HG03520 (cell line): Measurements from ENCODE around the gene PTPRD.

Experiments
- ATAC-seq: cut with Tn5 transposase; IDR thresholded peaks from one replicate; pipeline ENCODE4 v1.9.1; 2021; ENCODE audit warnings: mild to moderate bottlenecking, moderate library complexity; ENCODE audit not compliant: unreplicated experiment

Gene PTPRD

DNA sequence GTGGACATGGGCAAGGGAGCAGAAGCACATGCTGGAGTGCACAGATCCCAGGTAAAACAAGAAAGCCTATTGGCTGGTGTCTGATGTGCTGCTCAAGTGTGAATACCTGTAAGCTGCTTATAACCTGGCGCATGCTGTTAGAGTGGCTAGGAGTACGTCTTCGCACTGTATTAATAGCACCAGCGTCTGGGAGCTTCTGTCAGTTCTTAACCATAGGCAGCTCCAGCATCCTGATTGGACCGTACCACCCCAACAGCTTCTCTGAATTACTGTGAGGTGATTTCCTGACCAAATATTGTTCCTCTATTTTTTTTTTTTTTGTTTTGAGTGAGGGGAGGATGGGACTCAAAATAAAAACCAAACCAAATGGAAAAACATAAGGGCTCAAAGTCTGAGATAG, 987.6 kb downstream of the PTPRD start:
- no peak for ATAC-seq

DNA sequence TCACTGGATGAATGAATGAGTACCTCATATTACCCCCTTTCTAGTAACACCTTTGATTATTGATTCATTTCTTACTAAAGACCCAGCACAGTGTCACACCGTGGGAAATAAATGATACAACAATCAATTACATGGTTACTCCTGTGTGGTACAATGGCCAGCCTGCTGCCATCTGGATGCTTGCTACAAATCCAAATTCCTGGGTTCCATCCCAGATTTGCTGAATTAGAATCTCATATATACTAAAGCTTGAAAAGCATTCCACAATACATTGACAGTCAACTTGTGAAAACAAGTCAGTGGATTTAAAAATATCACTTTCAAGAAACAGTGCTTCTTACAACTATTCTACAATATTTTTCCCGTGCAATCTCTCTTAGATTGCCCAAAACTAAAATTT, 989.3 kb downstream of the PTPRD start:
- no peak for ATAC-seq

DNA sequence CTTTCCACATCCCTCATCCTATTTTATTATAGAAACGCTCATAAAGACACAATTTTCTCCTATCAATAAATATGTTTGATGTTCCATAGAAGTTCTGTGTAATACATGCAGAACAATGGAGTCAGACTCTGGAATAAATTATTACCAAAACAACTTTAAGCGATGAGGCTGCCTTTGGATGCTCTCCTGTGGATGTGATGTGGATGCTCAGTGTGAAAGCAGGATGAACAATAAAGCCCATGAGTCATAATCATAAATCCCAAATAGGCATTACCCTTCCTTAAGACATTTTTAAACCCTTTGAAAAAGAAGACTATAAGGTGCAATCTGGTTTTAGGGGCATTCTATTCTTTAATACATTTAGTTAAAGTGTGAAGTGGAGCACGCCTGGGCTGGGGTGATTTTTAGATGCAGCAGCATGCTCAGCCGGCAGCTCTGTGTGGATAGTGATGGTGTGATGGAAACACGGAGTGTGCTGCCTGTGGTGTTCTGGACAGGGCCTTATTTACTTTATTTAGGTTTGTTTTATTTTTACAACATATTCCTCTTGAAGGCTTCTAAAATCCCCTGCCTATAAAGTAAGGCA, 991.4 kb downstream of the PTPRD start:
- no peak for ATAC-seq

DNA sequence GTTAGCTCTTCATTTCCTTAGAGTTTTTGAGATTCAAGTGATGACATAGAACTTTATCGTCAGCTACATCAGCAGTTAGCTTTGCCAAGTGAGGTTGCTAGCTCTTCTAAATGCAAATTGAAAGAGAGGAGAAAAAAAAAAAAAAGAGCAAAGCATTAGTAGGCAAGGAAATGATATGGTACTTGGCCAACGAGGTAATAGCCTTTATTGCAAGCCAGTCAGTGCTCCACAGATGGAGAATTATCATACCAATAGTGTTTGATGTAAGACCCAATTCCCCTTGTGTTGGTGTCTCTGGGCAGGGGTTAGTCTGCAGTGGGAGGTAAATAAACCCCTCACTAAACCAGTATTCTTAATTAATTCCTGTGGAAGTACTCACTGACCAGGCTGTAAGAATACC, 992.1 kb downstream of the PTPRD start:
- ATAC-seq = no peak

DNA sequence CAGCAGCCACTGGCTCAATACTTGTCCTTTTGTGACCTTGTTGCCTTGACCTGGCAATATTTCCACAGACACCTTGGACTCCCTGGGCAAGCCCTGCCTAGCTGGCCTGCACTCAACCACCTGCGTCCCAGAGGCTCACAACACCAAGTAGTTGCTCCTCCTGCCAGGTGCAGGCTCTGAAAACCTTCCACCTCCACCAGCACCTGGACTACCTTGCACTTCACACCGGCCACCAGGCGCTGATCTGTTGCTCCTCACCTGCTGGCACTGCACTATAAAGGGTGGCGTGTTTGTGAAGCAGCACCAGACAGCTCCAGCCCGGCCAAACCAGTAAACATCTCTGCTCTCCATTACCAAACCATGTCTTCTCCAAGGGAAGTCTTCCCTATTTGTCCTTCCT, 997.7 kb downstream of the PTPRD start:
- ATAC-seq = no peak

DNA sequence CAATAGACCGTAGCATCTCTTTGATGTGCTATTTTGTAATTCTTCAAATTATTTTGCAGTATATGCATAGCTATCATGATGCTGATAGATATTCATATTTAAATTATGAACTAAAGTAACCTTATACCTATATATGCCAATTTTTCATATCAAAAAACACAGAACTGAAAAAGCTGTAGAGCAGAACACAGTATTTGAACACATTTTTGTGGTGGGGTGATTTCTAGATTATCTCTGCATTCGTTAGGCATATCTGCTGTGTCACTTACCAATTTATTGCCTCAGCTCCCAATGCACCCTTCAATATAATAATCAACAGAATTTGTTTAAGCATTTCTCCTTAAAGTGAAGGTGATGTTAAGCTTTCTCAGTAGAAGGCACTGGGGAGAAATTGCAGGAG, 998.2 kb downstream of the PTPRD start:
- no peak for ATAC-seq

DNA sequence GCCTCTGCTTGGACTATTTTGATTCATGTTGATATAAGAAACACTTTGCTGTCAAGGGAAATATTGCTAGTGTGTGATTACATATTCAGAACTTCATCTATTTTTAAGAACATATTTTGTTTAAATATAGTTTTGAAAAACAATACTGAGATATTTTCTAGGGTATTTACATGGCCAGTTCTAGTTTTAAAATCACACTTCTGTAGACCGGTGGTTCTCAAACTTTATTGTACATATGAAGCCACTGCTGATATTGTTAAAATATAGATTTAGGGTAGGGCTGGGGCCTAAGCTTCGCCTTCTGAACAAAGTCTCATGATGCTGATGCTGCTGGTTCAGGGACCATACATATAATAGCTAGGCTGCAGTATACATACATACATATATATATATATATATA, 1000.0 kb downstream of the PTPRD start:
- ATAC-seq = no peak

DNA sequence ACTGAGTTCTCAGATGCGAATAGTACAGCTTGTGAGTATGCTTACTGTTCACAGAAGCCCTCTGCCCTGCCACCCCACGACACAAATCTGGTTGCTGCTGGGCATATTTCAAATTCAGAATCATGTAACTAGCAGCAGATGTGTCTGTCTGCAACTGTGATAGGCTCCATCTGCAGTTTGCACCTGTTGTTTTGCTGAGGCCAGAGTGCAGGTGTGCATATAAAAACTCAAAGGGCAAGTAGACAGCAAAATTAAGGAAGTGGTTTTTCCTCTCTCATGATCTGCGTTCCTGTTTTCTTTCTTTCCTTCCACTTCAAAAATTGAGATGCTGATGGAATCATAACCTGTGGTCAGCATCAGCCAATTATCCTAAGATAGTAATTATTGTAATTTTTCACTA, 1000.5 kb downstream of the PTPRD start:
- ATAC-seq = peak; percentile 62

DNA sequence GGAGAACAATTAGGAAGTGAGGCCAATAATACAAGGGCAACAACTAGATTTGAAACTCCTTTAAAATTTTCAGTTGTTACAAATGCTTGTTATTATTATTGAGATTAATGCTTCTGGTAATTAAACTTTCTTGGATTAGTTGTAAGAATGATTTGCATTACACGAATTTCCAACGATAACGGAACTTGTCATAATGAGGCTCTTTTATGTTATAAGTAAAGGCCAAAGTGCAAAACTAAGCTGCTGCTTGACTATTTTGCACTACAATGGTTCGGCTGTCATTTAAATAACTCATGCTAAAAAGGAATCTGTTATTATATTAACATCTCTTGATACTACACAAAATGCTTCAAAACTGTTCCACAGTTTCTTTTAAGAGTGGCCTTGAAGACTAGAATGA, 1007.1 kb downstream of the PTPRD start:
- ATAC-seq = no peak

DNA sequence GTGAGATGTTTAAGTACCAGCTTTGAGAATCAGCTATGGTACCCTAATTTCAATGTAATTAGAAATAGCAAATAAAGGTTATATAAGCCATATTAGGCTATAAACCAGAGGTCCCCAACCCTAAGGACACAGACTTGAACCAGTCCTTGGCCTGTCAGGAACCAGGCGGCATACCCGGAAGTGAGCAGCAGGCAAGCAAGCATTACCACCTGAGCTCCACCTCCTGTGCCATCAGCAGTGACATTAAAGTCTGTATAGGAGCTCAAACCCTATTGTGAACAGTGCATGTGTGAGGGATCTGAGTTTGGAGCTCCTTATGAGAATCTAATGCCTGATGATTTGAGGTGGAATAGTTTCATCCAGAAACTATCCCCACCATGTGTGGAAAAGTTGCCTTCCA, 1009.5 kb downstream of the PTPRD start:
- no peak for ATAC-seq

DNA sequence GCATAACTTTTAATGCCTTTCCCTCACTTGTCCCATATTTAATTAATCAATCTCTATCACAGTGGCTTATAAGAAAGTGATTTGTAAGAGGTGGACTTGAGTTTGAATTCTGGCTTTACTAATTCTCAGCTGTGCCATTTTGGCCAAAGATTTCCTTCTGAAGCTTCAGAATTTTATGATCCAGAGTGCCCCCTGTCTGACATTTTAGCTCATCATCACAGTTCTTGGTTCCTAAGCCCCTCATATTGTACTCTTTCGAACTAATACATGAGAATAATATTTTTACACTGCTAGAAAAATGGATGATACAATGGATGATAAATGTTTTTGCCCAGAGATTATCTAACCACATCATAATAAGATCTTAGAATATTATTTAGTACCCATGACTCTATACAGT, 1014.1 kb downstream of the PTPRD start:
- ATAC-seq = no peak

DNA sequence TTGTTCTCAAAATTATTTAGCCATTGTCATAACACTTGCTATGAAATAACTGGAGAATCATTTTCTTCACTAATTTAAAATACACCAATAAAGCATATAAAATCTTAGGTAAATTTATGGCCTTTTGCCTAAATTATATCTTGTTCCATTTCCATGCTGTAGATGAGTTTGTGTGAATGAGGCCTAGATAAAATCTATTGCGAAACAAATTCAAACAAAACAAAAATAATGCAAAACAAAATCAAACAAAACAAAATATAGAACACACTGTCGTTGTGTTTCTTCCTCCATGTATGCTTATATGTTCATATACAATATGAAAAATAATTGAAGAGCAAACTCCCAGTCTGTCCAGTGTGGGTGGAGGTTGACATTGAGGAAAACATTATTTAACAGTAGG, 1020.7 kb downstream of the PTPRD start:
- no peak for ATAC-seq

DNA sequence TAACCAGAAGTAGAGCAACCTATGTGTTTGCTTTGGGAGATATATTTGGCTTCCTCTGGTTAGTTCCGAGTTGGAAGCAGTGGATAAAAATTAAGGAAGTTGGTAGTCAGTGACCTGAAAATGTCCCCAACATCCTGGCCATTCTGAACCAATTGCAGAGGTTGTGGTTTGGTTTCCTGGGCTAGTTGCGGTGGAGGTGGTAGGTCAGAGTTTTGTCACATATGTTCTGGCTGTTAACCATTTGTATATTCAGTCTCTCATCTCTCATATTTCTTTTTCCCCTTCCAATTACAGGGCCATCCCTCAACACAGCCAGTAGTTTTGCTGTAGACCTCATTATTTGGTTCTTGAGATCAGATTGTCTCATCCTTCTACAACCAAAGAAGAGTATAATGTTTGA, 1026.9 kb downstream of the PTPRD start:
- ATAC-seq = no peak

DNA sequence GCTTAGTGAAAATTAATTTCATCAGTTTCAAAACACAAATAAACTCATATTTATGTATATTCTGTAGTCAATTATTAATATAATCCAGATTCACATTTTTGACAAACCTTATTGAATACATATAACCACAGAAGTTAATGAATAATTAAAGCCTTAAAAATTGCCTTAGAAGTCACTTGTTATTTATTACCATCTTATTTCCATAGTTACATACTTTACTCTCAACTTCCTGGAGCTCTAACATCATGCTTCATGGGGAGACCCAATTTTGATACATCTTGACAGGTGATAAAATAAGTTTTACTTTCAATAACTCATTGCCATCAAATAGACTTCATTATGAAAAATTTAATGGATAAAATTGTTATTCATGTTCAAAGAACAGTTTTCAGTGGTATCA, 1038.7 kb downstream of the PTPRD start:
- ATAC-seq = no peak

DNA sequence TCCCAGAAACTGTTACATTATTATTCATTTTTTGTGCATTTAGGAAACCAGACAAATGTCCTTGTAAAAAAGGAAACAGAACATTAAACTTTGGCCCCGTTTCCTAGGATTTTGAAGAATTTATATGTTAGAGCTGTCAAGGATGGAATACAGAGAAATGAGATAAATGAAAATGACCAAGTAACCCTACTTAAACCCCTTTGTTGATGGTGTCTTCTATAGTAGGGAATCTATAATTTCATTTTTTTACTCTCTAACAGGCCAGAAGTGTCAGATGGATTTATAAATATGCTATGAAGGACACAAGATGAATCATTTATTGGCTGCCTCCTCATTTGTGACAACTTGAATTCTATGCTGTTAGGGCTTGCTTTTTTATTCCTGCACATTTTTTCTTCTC, 1047.1 kb downstream of the PTPRD start:
- ATAC-seq = no peak

DNA sequence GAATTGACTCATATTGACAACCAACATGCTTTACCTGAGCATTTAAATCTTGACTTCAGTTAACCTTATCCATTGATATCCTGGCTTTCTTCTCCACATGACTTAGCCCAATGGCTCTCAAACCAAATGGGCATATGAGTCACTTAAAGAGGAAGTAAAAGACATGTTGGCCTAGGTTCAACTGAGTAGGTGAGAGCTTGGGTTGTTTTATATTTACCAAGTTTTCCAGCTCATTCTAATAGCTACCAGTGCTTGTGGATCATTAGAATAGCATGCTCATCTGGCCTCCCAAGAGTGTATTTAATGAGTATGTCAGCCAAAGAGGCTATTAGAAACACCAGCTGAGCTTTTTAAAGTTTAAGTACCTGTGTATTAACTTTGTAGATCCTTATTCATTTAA, 1049.0 kb downstream of the PTPRD start:
- no peak for ATAC-seq

DNA sequence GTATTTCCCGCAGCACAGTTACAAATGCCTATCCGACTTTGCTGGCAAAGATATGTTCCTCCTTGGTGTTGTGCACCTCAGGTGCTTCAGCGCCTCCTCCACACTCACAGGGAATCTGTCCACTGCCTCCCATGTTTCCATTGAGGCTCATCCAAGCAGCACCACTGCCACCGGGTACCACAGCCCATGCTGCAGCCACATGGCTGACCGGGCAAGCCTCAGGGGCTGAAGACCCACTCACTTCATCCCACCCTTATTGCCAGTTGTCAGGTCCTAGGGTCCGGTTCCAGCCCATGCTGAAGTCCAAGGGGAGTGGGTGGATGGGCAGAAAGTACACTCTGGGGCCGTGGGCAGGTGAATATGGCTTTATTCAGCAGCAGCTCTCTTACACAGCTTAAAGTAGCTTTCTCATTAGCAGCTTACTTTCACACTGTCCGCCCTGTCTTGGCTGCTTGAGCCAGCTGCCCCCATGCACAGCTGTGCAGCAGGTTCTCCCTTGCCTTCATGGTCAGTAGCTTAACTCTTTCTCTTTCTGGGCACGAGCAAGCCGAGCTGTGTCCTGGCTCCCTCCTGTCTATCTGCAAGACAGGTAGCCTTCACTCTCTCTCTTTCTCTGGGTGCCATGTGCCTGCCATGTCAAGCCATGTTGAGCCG, 1052.3 kb downstream of the PTPRD start:
- no peak for ATAC-seq

DNA sequence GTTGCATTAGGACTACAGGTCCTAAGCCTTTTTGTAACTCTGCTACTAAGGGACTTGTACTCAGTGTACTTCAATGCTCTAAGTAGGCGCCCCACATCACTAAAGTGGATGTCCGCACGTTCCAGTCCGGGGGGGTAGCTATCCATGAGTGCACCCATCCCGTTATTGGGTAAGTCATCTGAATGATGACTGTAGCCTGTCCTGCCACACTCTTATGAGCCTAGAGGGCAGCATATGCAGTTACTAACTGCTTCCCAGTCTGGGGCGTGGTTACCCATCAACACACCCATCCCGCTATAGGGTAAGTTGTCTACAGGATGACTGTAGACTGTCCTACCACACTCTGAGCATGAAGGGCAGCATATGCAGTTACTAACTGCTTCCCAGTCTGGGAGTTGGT, 1053.9 kb downstream of the PTPRD start:
- ATAC-seq = no peak

DNA sequence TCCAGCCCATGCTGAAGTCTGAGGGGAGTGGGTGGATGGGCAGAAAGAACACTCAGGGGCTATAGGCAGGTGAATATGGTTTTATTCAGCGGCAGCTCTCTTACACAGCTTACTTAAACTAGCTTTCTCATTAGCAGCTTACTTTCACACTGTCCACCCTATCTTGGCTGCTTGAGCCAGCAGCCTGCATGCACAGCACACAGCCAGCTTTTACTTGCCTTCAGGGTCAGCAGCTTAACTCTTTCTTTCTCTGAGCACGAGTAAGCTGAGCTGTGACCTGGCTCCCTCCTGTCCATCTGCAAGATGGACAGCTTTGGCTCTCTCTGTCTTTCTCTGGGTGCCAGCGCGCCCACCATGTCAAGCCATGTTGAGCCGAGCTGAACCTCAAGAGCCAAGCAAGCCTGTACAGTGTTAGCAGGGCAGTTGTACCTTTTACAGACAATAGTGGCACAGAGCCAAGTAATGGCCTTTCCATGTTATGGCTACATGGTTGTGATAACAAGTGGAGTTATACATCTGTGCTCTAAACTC, 1054.9 kb downstream of the PTPRD start:
- ATAC-seq = no peak

DNA sequence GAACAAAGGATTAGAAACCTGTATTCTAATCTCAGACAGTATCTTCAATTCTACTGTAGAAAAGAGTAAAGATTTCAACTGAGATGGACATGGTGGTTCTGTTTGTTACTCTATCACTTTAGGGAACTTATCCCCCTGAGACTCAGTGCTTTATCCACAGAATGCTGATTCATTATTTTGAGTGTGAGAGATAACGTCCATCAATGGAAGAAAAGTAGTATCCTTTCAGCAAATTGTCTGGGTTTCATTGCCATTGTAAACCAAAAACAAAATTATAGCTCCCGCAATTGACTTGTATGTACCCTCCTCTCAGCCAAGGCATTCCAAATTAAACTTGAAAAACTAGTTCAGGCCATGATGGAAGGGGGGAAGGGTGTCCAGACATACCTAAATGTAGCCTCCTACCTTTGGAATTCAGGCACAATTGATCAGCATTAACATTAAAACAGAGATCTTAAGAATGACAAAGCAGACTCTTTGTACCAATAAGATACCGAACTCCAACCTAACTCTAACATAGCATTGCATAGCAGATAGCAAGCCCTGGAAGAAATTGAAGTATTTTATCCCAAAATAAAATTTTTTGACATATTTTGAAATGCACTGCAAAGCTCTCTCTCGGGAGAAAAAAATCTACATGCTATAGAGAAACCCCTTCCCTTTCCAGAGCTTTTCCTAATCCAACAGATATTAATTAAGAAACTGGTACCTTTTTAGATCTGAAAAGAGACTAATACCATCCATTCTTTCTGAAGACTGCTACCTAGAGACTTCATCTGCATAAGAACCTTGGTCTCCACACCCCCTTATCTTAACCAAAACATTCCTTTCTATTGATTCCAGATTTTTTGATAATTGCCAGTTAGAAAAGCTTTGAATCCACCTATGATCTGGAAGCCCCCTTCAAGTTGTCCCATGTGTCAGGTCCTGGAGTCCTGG, 1055.7 kb downstream of the PTPRD start:
- ATAC-seq = no peak

DNA sequence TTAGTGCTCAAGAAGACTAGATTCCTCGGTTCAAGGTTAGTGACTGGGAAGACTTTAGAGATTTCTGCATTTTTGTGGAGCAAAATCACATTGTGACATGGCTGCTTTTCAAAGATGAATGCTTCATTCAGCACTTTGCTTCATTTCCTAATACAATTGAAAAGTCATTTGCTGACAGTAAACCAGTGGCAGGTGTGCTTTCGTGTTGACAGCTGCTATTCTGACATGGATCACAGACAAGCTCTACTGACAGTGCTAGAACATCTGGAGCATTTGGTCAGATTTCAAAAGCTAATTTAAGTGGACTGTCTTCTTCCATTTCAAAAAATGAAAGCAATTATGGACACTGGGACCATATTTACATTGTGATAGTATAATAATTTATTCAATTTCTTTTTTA, 1060.1 kb downstream of the PTPRD start:
- no peak for ATAC-seq

DNA sequence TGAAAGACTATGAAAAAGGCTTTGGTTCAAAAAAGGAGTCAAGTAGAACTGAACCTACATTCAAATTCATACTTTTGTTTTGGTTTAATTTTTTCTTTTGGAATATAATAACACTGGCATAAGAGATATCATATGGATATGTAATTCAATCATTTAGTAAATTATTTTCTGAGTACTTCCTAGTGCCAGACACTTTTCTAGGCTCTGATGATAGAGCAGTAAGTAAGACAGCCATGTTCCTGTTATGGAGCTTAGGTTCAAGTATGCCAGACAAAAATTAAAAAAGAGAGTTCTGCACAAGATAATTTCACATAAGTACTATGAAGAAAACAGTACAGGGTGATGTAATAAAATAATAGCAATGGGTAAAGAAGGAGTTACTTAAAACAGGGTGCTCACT, 1074.0 kb downstream of the PTPRD start:
- ATAC-seq = no peak
